Left lung (tissue), 10 donors: Measurements from ENCODE around the gene KDM6B. TPM values are rescaled to one million over a fixed set of nuclear protein-coding genes. Genes with fewer than 3 reads are reported as not detected.

Experiments used
- ATAC-seq: fragments of 200-7000 bp; cut with Tn5 transposase; one replicate; pipeline ENCODE4 v1.9.1; 2020; ENCODE audit warnings: moderate library complexity
- DNase-seq, 4 donors: peaks; one replicate each; pipeline ENCODE4 v3.0.0-alpha.2; 2013 to 2020
- H3K27ac ChIP-seq, 2 donors: fragments of 200-600 bp; sonication (generic) in 1 of 2; one replicate each; pipeline versions ENCODE4 v1.5.0 to v1.8.0; 2020 to 2021
- H3K27me3 ChIP-seq, 2 donors: fragments of 200-600 bp; sonication (generic) in 1 of 2; one replicate each; pipeline versions ENCODE4 v1.5.0 to v1.8.0; 2020 to 2021
- H3K36me3 ChIP-seq, 2 donors: fragments of 200-600 bp; sonication (generic) in 1 of 2; one replicate each; pipeline versions ENCODE4 v1.5.0 to v1.8.0; 2020 to 2021
- H3K4me1 ChIP-seq, 2 donors: fragments of 200-600 bp; one replicate each; pipeline ENCODE4 v1.8.0; 2021
- H3K4me3 ChIP-seq, 2 donors: fragments of 200-600 bp; sonication (generic) in 1 of 2; one replicate each; pipeline versions ENCODE4 v1.5.0 to v1.8.0; 2020 to 2021; ENCODE audit warnings: mild to moderate bottlenecking in 1 of 2
- H3K9me3 ChIP-seq, 2 donors: fragments of 200-600 bp; sonication (generic) in 1 of 2; one replicate each; pipeline versions ENCODE4 v1.5.0 to v1.8.0; 2020 to 2021
- CTCF ChIP-seq, 2 donors: fragments of 200-600 bp; sonication (generic) in 1 of 2; IDR thresholded peaks; one replicate each; pipeline versions ENCODE4 v1.5.0 to v1.8.0; 2021; ENCODE audit warnings: antibody characterized with exemption in 2 of 2
- intact Hi-C, 2 donors: fragments of 100-400 bp; cut with DNase I; formaldehyde crosslinking; loops; one replicate each; pipeline versions ENCODE4 v1.11.2 to v1.14.2; 2022
- polyA plus RNA-seq, 6 donors: library from polyadenylated mRNA; unstranded; fragments of 120-200 nt; gene quantifications; one replicate each; pipeline ENCODE4 v1.2.1, GENCODE V29; 2013; ENCODE audit not compliant: insufficient read length in 6 of 6
- total RNA-seq, 2 donors: library from RNA; stranded (reverse); fragmentation: NEBNext Ultra II Directional; extraction: Animal tissue kit (Norgen Biotek cat#: 25700); gene quantifications; one replicate each; pipeline ENCODE4 v1.2.1, GENCODE V29; 2021
- donor health status: DM: no; HTN: yes; CAD: no.
- donor health status: DM: no; HTN: no; CAD: no.

Gene KDM6B
- total and polyA plus RNA-seq, 8 donors = 20.1 to 49.2 (median 26.9) TPM

- intact Hi-C loops = no loop called here
- Histone ChIP-seq H3K36me3 (no peaks in the 10 kb centered on the region), H3K27ac (no peak overlapping the region), H3K4me1 (peaks cover 0 to 13% of the 10 kb centered on the region in 2 donors), H3K4me3 (no peak overlapping the region), H3K9me3 (no peaks in the 10 kb centered on the region), H3K27me3 (no peaks in the 10 kb centered on the region)
- DNase-seq = no peak
- TF ChIP-seq CTCF (IDR thresholded peaks at IDR 0.05) = no peak
- ATAC-seq = no peak
Measured at GRCh38 chr17:7830616-7831015, 3.4 kb upstream of the KDM6B start.

- no peak for ATAC-seq
- DNase-seq = no peak
- intact Hi-C loops = no loop called here
- Histone ChIP-seq H3K4me1 (peaks cover 0 to 16% of the 10 kb centered on the region in 2 donors), H3K9me3 (no peaks in the 10 kb centered on the region), H3K27ac (no peak overlapping the region), H3K27me3 (no peaks in the 10 kb centered on the region), H3K36me3 (no peaks in the 10 kb centered on the region), H3K4me3 (no peak overlapping the region)
- TF ChIP-seq CTCF (IDR thresholded peaks at IDR 0.05) = no peak
Measured at GRCh38 chr17:7831233-7831632, 2.8 kb upstream of the KDM6B start.

- Histone ChIP-seq H3K4me1 (peaks cover 5 to 28% of the 10 kb centered on the region in 2 donors), H3K27ac (no peak overlapping the region), H3K9me3 (no peaks in the 10 kb centered on the region), H3K4me3 (no peak overlapping the region), H3K36me3 (no peaks in the 10 kb centered on the region), H3K27me3 (no peaks in the 10 kb centered on the region)
- intact Hi-C loops = no loop called here
- no peak for DNase-seq
- no peak for ATAC-seq
- TF ChIP-seq CTCF (IDR thresholded peaks at IDR 0.05) = no peak
Measured at GRCh38 chr17:7832431-7832830, 1.6 kb upstream of the KDM6B start.

- no peak for TF ChIP-seq CTCF (IDR thresholded peaks at IDR 0.05)
- ATAC-seq (no peak), DNase-seq (no peak)
- Histone ChIP-seq H3K36me3 (no peaks in the 10 kb centered on the region), H3K4me1 (peaks cover 9 to 33% of the 10 kb centered on the region in 2 donors), H3K4me3 (peak overlapping the region; percentile 82 to 83), H3K27ac (peak overlapping the region in 1 of 2 donors; percentile 98), H3K27me3 (no peaks in the 10 kb centered on the region), H3K9me3 (no peaks in the 10 kb centered on the region)
- intact Hi-C loops = no loop called here
Measured at GRCh38 chr17:7833011-7833794, 814 bp upstream of the KDM6B start.

GRCh38 chr17:7834542-7834956 is 532 bp downstream of the KDM6B start:
- no peaks in the 10 kb centered on the region for H3K27me3 ChIP-seq
- peak in 3 of 4 donors; percentile 46 to 94 (median 85) for DNase-seq
- intact Hi-C loops = no loop called here
- H3K4me1 ChIP-seq = peaks cover 20 to 44% of the 10 kb centered on the region in 2 donors
- peak overlapping the region; percentile 98 for H3K27ac ChIP-seq
- no peaks in the 10 kb centered on the region for H3K36me3 ChIP-seq
- ATAC-seq = peak; percentile 43
- no peak for TF ChIP-seq CTCF (IDR thresholded peaks at IDR 0.05)
- no peaks in the 10 kb centered on the region for H3K9me3 ChIP-seq
- H3K4me3 ChIP-seq = peak overlapping the region; percentile 82 to 83
